ENCODE data around the gene RAB5B. TPM values are rescaled to one million over a fixed set of nuclear protein-coding genes. Genes with fewer than 3 reads are reported as not detected.
A peak's percentile ranks its signal among the peaks of the same experiment; 100 is the strongest.

The RAB5B gene
- total RNA-seq, 1 donor from 2014 or later: 150 TPM

- H3K9me3 ChIP-seq: no peaks in the 10 kb centered on the region
- peak; percentile 5 for TF ChIP-seq CTCF (IDR thresholded peaks at IDR 0.05)
- peaks cover 10% of the 10 kb centered on the region for H3K36me3 ChIP-seq
- DNase-seq: peak; percentile 91
- peaks cover 41% of the 10 kb centered on the region for H3K4me1 ChIP-seq
- no peaks in the 10 kb centered on the region for H3K27me3 ChIP-seq
- ATAC-seq: peak; percentile 84
- H3K4me3 ChIP-seq: peak within 1 kb of the TSS; percentile 97
- intact Hi-C loops (cut with DNase I): loop anchor here (10.0 kb wide), 1 partner anchor 93 kb away; no protein-coding TSS in a partner anchor
- peak within 1 kb of the TSS; percentile 98 for H3K27ac ChIP-seq
Measured at GRCh38 chr12:55927588-55928502, 46.0 kb upstream of the RAB5B start, which contains the start of gene PYM1. TSS of gene PYM1 (minus strand) at chr12:55927894. CDS start at chr12:55927761, 133 bp downstream.

- ATAC-seq (no peak), DNase-seq (no peak)
- no peaks in the 10 kb centered on the region for H3K36me3 ChIP-seq
- H3K27me3 ChIP-seq: no peaks in the 10 kb centered on the region
- H3K27ac ChIP-seq: peak overlapping the region; percentile 98
- TF ChIP-seq CTCF (IDR thresholded peaks at IDR 0.05): no peak
- H3K9me3 ChIP-seq: no peaks in the 10 kb centered on the region
- no peak overlapping the region for H3K4me3 ChIP-seq
- intact Hi-C loops (cut with DNase I): loop anchor here (10.0 kb wide), 1 partner anchor 95 kb away; no protein-coding TSS in a partner anchor
- H3K4me1 ChIP-seq: peaks cover 50% of the 10 kb centered on the region
Measured at GRCh38 chr12:55929306-55929791, 44.5 kb upstream of the RAB5B start.

GRCh38 chr12:55930771-55931316 lies 43.0 kb upstream of the RAB5B start, which contains the start of gene DGKA:
TSS of gene DGKA (plus strand) at chr12:55931162. CDS start at chr12:55936504, 5,342 bp downstream.
- intact Hi-C loops (cut with DNase I): no loop called here
- Histone ChIP-seq H3K4me3 (peak within 1 kb of the TSS; percentile 77), H3K27ac (peak within 1 kb of the TSS; percentile 61), H3K36me3 (no peaks in the 10 kb centered on the region), H3K27me3 (no peaks in the 10 kb centered on the region), H3K4me1 (peaks cover 50% of the 10 kb centered on the region), H3K9me3 (no peaks in the 10 kb centered on the region)
- DNase-seq: no peak
- peak; percentile 59 for TF ChIP-seq CTCF (IDR thresholded peaks at IDR 0.05)
- ATAC-seq: peak; percentile 2

- H3K36me3 ChIP-seq: no peaks in the 10 kb centered on the region
- H3K4me3 ChIP-seq: peak overlapping the region; percentile 77
- peaks cover 46% of the 10 kb centered on the region for H3K4me1 ChIP-seq
- intact Hi-C loops (cut with DNase I): no loop called here
- DNase-seq (no peak), ATAC-seq (no peak)
- H3K9me3 ChIP-seq: no peaks in the 10 kb centered on the region
- no peak for TF ChIP-seq CTCF (IDR thresholded peaks at IDR 0.05)
- peak overlapping the region; percentile 55 for H3K27ac ChIP-seq
- H3K27me3 ChIP-seq: no peaks in the 10 kb centered on the region
Measured at GRCh38 chr12:55931317-55931779, 42.5 kb upstream of the RAB5B start.

- H3K27ac ChIP-seq: peak overlapping the region; percentile 55
- intact Hi-C loops (cut with DNase I): no loop called here
- peak; percentile 32 for ATAC-seq
- H3K9me3 ChIP-seq: no peaks in the 10 kb centered on the region
- H3K4me1 ChIP-seq: peaks cover 45% of the 10 kb centered on the region
- TF ChIP-seq CTCF (IDR thresholded peaks at IDR 0.05): no peak
- DNase-seq: peak; percentile 80
- peak overlapping the region; percentile 77 for H3K4me3 ChIP-seq
- H3K27me3 ChIP-seq: no peaks in the 10 kb centered on the region
- H3K36me3 ChIP-seq: no peaks in the 10 kb centered on the region
Measured at GRCh38 chr12:55931780-55932550, 41.9 kb upstream of the RAB5B start.

Measured in upper lobe of right lung (tissue), 1 donor.